Stimulated activated CD8-positive, alpha-beta memory T cell treated with anti-CD3 and anti-CD28 coated beads, Interleukin-7, amount 100 ng/mL, for 24 hours (primary cell): ENCODE results near the gene SOST.

Source experiments
- DNase-seq: peaks from one replicate; pipeline ENCODE4 v3.0.0-alpha.2; 2020; ENCODE audit warnings: low read depth

SOST gene

GRCh38 chr17:43774304-43775250, 16.0 kb upstream of the SOST start:
- no peak for DNase-seq

- no peak for DNase-seq
Measured at GRCh38 chr17:43772877-43773648, 14.5 kb upstream of the SOST start.

- DNase-seq: no peak
Measured at GRCh38 chr17:43771463-43771862, 12.9 kb upstream of the SOST start.

- DNase-seq: no peak
Measured at GRCh38 chr17:43770957-43771356, 12.4 kb upstream of the SOST start.

- DNase-seq: no peak
Measured at GRCh38 chr17:43769859-43770258, 11.3 kb upstream of the SOST start.

- no peak for DNase-seq
Measured at GRCh38 chr17:43769426-43769825, 10.8 kb upstream of the SOST start.

GRCh38 chr17:43768943-43769342, 10.4 kb upstream of the SOST start:
- DNase-seq: no peak

GRCh38 chr17:43768382-43768781, 9.8 kb upstream of the SOST start:
- no peak for DNase-seq

GRCh38 chr17:43767713-43768059, 9.1 kb upstream of the SOST start:
- DNase-seq: no peak

GRCh38 chr17:43767053-43767712, 8.6 kb upstream of the SOST start:
- DNase-seq: no peak

GRCh38 chr17:43766413-43767052, 7.9 kb upstream of the SOST start:
- DNase-seq: no peak

- DNase-seq: peak; percentile 87
Measured at GRCh38 chr17:43760254-43760852, 1.8 kb upstream of the SOST start.

GRCh38 chr17:43759836-43760235, 1.2 kb upstream of the SOST start:
- no peak for DNase-seq

GRCh38 chr17:43758086-43758485, 505 bp downstream of the SOST start:
- no peak for DNase-seq

GRCh38 chr17:43757171-43757660, 1.4 kb downstream of the SOST start:
- DNase-seq: no peak

GRCh38 chr17:43756201-43756600, 2.4 kb downstream of the SOST start:
- no peak for DNase-seq

- no peak for DNase-seq
Measured at GRCh38 chr17:43755389-43755875, 3.2 kb downstream of the SOST start.

GRCh38 chr17:43754947-43755346, 3.6 kb downstream of the SOST start:
- no peak for DNase-seq

- DNase-seq: no peak
Measured at GRCh38 chr17:43753493-43754129, 5.0 kb downstream of the SOST start.

GRCh38 chr17:43750153-43750552, 8.4 kb downstream of the SOST start:
- no peak for DNase-seq

- DNase-seq: no peak
Measured at GRCh38 chr17:43745541-43745940, 13.1 kb downstream of the SOST start.
